Right hindlimb (tissue), 1 donor: Measurements from ENCODE around the gene GRM4.
"Not testable (repeated sequence)": the region's sequence is repeated elsewhere in the genome, so short reads cannot be mapped to it uniquely, and the experiment has no call there.

Source experiments
- DNase-seq: peaks from one replicate; pipeline ENCODE4 v3.0.0-alpha.2; 2018

Gene GRM4

DNA sequence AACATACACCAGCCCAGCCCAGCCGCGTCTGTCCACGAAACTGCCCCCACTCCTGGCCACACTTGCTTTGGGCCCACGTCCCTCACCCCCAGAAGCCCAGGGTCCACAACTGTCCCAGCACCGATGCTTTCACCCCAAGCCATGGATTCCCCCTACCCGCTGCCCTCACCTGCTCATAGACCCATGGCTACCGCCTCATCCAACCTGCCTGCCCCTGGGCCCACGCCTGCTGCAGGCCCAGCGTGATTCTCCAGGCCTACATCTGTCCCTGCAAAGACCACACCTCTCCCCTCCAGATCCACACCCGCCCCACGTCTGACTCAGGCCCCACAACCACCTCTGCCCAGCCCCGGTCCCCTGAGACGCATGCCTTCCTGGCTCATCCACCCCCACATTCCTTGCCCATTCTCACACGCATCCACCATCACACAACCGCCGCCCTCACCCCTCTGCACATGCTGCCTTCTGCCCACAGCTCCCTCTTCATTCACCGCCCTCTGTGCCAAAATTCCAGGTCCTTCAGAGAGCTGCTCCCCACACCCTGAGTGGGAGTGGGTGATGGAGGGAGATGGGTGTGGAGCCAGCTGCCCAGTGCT is 86.7 kb downstream of the GRM4 start:
- DNase-seq, result no peak

DNA sequence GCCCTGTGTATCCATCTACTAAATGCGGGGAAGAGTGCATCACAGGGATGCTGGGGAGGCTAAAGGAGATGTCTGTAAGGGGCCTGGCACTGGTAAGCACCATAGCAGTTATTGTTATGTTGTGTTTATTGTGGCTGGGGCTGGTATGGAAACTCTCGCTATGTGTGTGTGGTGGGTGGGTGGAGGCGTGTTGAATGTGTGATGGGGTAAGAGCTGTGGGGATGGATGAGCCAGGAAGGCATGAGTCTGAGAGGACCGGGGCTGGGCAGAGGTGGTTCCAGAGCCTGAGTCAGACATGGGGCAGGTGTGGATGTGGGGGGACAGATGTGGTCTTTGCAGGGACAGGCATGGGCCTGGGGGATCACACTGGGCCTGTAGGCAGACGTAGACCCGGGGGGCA is 88.1 kb downstream of the GRM4 start:
- no peak for DNase-seq

GRCh38 chr6:34057191-34057590 is 88.7 kb downstream of the GRM4 start:
- no peak for DNase-seq

DNA sequence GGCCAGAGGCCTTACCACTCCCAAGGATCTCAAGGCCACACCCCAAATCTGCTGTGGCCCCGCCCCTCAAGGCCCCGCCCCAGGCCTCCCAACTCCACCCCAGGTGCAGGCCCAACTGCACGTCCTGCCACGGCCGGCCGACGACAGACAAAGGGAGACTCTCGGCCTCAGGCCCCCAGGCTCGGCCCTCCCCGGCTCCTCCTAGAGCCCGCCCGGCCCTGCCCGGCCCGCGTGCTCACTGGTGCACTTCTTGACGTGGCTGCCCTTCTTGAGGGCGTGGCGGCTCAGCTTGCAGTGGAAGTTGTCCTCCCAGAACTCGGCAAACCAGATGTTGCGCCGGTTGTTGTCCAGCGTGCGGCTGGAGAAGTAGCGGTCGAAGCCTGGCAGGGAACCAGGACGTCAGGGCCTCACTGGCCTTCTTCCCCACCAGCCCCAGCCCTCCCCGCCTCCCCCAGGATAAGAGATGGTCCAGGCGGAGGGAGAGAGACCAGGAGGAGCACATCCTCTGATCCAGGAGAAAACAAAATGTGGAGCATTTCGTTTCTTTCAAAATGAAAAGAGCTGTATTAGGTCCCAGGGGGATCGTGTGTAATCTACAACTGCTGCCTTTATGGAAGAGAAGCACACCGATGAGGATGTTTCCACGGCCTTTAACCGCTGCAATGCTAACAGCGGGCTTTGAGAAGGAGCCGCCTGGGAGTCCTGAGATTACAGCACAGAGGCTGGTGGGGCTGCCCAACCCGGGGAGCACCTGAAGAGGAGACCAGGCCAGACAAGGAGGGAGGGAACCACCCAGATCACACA is 89.4 kb downstream of the GRM4 start:
- DNase-seq, result peak; percentile 87

- DNase-seq, result peak; percentile 57
Measured at GRCh38 chr6:34055223-34055933, 90.5 kb downstream of the GRM4 start.

GRCh38 chr6:34053721-34054120 is 92.2 kb downstream of the GRM4 start:
- DNase-seq, result no peak

DNA sequence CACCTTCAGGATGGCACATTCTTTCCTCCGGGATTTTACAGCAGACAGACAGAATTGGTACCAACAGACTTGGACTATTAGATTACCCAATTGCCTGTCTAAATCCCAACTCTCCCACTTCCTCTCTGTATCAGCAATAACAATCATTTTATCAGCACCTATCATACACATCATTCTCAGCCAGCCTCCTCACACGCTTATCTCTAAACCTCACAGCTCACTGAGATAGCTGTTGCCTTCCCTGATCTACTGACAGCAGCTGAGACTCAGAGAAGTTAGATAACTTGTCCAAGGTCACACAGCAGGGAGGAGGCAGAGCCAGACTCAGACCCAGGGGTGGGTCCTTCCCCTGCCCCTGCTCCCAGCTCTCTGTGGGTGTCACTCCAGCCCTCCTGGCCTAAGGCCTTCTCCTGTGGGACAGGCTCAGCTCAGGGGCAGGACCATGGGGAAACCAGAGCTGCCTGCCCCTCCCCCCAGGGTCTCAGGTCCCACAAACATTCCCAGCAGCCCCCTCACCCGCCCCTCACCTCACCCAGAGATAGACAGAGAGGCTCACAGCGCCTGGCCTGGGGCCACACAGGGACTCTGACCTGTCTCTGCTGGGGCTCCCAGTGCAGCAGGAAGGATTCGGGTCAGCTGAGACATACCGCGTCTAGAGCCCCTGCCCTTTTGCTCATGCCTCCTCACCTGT is 92.8 kb downstream of the GRM4 start:
- no peak for DNase-seq

GRCh38 chr6:34052071-34052825 is 93.6 kb downstream of the GRM4 start:
- no peak for DNase-seq

- DNase-seq, result no peak
Measured at GRCh38 chr6:34051331-34051919, 94.5 kb downstream of the GRM4 start.

DNA sequence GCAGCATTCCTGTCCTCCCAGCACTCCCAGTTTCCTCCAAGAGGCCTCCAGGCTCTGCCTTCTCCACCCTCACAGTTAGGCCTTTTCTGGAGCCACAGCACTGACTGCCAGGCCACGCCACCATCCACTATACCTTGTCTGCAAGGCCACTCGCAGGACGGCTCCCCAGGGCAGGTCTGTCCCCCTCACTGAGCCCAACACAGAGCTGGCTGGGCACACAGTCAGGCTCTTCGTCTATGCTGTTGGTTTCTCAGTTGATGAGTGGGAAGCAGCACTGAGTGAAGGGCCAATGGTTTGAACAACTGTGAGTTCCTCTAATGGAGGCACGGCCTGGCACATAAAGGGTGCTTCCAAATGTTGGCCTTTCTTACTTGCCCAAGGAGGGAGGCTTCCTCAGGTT is 95.2 kb downstream of the GRM4 start:
- DNase-seq, result no peak

DNA sequence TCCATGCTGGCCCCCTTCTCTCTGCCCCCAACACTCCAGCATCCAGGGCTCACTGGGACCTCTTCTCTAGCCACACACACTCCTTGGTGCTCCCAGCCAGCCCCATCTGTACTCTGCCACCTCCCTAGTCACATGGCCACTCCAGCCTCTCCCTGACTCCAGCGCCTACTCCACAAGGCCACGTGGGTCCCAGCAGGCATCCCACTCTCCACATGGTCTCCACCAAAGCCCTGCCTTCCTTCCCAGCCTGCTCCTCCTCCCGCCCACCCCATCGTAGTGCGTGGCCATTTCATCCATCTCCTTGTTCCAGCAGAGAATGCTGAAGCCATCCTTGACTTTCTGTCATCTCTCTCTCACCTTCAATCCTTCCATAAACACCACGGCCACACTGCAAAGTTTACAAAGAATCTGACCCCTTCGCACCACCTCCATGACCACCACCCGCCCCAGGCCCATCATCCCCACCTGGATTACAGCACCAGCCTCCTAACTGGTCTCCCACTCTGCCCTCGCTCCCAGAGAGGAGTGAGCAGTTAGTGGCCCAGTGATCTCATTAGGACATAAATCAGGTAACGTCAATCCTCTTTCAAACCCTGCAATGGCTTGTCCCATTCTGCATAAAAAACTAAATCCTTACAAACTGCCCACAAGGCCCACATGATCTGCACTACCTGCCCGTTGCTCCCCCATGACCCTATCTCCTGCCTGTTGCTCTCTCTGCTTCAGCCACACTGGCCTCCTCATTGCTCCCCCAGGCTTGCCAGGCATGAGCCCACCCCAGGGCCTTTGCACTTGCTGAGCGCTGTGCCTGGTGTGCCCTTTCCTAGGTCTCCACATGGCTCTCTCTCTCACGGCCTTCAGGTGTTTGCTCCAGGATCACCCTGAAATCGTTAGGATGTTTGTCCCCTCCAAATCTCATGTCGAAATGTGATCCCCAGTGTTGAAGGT is 96.2 kb downstream of the GRM4 start:
- DNase-seq, result no peak

GRCh38 chr6:34047913-34048867 is 97.7 kb downstream of the GRM4 start:
- DNase-seq, result no peak

- no peak for DNase-seq
Measured at GRCh38 chr6:34046617-34047016, 99.3 kb downstream of the GRM4 start.

DNA sequence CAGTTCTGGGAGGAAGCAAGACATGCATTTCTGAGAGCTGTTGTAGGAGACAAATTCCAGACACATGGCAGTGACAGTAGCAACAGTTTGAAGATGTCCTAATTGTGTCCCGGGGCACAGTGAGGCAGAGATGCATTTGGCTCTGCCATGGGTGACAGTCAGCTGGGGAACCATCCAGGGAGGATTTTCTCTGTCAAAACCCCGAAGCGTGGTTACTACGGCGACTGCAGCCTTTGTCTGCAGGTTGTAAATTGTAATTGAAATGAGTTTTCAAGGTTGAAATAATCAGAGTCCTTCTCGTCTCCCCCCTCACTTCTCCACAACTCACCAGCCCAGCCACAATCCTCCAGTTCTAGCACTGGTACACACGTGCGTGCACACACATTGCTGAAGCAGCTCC is 100.1 kb downstream of the GRM4 start:
- no peak for DNase-seq

DNA sequence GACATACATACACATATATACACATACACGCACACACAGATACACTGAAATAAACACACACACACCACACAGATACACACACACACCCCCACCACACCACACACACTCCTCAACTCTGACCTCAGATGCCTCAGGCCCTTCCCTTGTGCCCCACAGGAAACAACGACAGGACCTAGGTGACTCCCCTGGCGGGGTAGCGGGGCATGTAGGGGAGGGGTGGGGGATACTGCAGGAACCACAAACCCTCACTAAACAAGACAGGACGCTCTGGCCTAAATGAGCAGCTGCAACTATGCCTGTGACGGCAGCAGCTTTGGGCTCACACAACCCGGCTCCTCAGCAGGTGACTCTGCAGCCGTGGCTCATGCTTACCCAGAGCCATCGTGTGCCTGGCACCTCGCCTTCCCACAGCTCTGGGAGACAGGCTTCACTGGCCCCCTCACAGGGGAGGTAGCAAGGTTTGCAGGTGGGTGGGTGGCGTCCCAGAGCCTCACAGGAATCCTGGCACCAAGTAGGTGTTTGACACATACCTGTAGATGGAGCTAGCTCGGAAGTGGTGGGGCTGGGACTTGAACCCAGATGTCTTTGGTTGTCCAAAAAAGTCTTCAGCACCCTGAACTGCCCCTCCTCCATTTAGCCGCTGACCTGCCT is 100.8 kb downstream of the GRM4 start:
- DNase-seq, result no peak

DNA sequence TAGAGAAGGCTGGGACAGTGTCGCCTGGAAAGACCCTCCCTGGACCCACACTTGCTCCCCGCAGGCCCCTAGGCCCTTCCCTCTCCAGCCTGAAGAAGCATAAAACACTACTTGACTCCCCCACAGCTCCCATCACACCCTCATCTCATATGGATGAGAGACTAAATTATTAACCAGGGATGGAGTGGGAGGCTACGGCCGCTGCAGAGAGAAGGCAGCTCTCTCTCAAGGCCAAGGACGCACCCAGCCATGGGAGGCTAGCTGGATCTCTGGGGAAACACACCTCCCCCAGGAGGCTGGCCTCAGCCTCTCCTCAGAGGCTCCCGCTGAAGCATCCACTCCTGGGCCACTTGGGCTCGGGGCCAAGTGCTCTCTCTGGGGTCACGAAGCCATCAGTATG is 102.5 kb downstream of the GRM4 start:
- DNase-seq, result no peak

DNA sequence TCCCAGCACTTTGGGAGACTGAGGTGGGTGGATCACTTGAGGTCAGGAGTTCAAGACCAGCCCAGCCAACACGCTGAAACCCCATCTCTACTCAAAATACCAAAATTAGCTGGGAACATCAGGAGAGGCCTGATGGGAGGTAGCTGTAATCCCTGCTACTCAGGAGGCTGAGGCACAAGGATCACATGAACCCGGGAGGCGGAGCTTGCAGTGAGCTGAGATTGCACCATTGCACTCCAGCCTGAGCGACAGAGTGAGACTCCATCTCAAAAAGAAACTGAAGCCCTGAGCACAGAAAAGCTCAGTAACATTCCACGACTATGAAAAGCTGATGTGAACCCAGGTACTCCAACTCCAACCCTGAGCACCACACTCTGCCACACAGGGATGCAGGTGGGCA is 103.9 kb downstream of the GRM4 start:
- not testable (repeated sequence) for DNase-seq

DNA sequence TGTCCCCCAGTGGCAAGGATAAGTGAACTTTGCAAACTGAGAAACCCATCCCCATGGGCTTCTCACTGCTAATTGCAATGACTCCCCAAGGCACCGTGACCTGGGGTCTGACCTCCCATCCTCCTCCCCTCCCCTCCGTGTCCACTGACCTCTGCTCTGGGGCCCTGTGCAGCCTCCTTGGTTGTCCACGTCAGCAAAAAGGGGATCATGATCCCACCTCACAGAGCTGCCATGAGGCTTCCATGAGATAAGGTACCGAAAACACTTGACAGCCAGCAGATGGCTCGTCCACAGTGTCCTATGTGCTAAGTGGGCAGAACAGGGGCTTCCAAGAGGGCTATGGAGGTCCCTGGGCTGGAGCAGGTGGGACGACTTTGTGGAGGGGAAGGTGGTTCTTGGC is 104.5 kb downstream of the GRM4 start:
- no peak for DNase-seq

DNA sequence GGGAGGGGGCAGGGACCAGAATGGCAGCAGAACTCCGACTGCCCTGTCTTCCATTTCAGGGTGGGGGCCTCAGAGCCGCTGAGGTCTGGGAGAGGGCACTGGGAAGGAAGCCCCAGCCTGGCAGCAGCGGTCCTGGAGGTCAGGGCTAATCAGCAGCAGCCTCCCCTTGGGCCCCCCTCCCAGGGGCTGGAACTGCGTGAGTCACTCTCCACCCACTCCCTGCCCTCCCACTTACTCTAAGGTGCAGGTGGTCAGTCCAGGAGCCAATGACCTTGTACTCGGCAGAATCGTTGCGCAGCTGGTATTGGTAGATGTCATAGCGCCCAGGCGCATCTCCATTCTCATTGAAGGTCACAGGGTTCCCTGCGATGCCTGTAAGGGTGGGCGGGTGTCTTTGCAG is 105.9 kb downstream of the GRM4 start:
- no peak for DNase-seq
